ENCODE results near the gene INPP5A. TPM values are rescaled to one million over a fixed set of nuclear protein-coding genes. Genes with fewer than 3 reads are reported as not detected.

The INPP5A gene
- total and polyA plus RNA-seq, 10 of the 15 experiments (the other 5 are each of a cell fraction or from before 2014, with no cell fraction given): 0.52 to 15.0 (median 6.3) TPM

- H3K9ac ChIP-seq (ENCODE audit: control insufficient read depth, insufficient read depth, low read length): no peak overlapping the region
- no peaks in the 10 kb centered on the region for H3K36me3 ChIP-seq (ENCODE audit: control insufficient read depth in 2 of 2, insufficient read depth in 2 of 2, low read length in 1 of 2)
- H3K9me3 ChIP-seq (replicated peaks; ENCODE audit: control insufficient read depth, insufficient read depth, low read length): no peaks in the 10 kb centered on the region; the same call in 2 of the 3 replicates
- POLR2A ChIA-PET: no interaction called here
- ATAC-seq (no peak), FAIRE-seq (no peak), DNase-seq (ENCODE audit: low read depth, low spot score) (no peak)
- SMC1A ChIA-PET (ENCODE audit: uncharacterized antibody, unreplicated experiment): interaction anchor here (1.6 kb wide), 1 partner anchor 37 kb away, joined by 3 read pairs; no protein-coding TSS in a partner anchor
- H2AFZ ChIP-seq (ENCODE audit: control insufficient read depth, low read depth, low read length): no peak overlapping the region
- RAD21 ChIA-PET (ENCODE audit: unreplicated experiment): interaction anchor here (0.9 kb wide), 1 partner anchor 40 kb away, joined by 3 read pairs; no protein-coding TSS in a partner anchor
- H4K20me1 ChIP-seq (ENCODE audit: control insufficient read depth, insufficient read depth): peaks cover 2% of the 10 kb centered on the region; the same call in 1 of the 2 replicates
- no peak overlapping the region for H3K4me3 ChIP-seq
- peaks cover 14% of the 10 kb centered on the region for H3K4me1 ChIP-seq (ENCODE audit: control insufficient read depth, insufficient read depth, low read length)
- in situ Hi-C loops (cut with MboI): no loop called here
- BruUV-seq (replicated peaks): no TSS peak
- TF ChIP-seq ATF2 (IDR thresholded peaks at IDR 0.05; ENCODE audit: low read length) (no peak), RB1 (IDR thresholded peaks at IDR 0.05; ENCODE audit: borderline replicate concordance) (no peak), RCOR1 (conservative IDR thresholded peaks at IDR 0.05; ENCODE audit: low read depth, low read length) (no peak), CBX5 (IDR thresholded peaks at IDR 0.05; ENCODE audit: low read depth) (no peak), SIN3A (IDR thresholded peaks at IDR 0.05; ENCODE audit: low read depth, low read length) (no peak)
- H3K79me2 ChIP-seq (ENCODE audit: control insufficient read depth, insufficient read depth, low read length): peaks cover 9% of the 10 kb centered on the region
- WGBS (ENCODE audit: insufficient coverage, insufficient replicate concordance, low lambda C conversion rate, missing lambda C conversion rate): 88% methylated on average over 15 of the region's 18 CpGs
- H3K27ac ChIP-seq (ENCODE audit: control insufficient read depth, insufficient read depth): no peak overlapping the region
- H3K27me3 ChIP-seq (replicated peaks in 1 of 2; ENCODE audit: control insufficient read depth in 2 of 2, insufficient read depth in 2 of 2, low read length in 1 of 2): no peaks in the 10 kb centered on the region
- CTCF ChIA-PET: no interaction called here
- H3K4me2 ChIP-seq (ENCODE audit: control insufficient read depth, insufficient read depth): no peak overlapping the region
- intact Hi-C loops (cut with micrococcal nuclease; ENCODE audit: unreplicated experiment): loop anchor here (5.0 kb wide), 2 partner anchors 102 to 213 kb away; no protein-coding TSS in a partner anchor
These were observed 2.4 kb upstream of the INPP5A start for GRCh38 chr10:132535065-132535651.

All from GM12878 (cell line).